Fibroblast of villous mesenchyme (primary cell): Measurements from ENCODE around the gene GFPT1. TPM values are rescaled to one million over a fixed set of nuclear protein-coding genes. Genes with fewer than 3 reads are reported as not detected.

Experiments used
- DNase-seq: peaks from one replicate; pipeline ENCODE4 v3.0.0-alpha.2; 2010; ENCODE audit warnings: low read depth
- H3K4me3 ChIP-seq: 2 replicates; pipeline ENCODE4 v1.5.1; 2011; ENCODE audit warnings: low read depth, mild to moderate bottlenecking, low read length
- CTCF ChIP-seq: IDR thresholded peaks from 2 replicates; pipeline ENCODE4 v1.5.1; 2012; ENCODE audit warnings: low read depth, mild to moderate bottlenecking, low read length; ENCODE audit not compliant: insufficient read depth
- total RNA-seq: library from RNA; depleted of rRNA; stranded (reverse); fragments of >200 nt; gene quantifications from 2 replicates; pipeline ENCODE4 v1.2.3, GENCODE V29; 2012

GFPT1 gene
- total RNA-seq, 1 donor = 75.1 TPM

- no peak for DNase-seq
- no peak for TF ChIP-seq CTCF
- H3K4me3 ChIP-seq = no peak overlapping the region
Observed at GRCh38 chr2:69299772-69300516, 87.1 kb downstream of the GFPT1 start.

GRCh38 chr2:69298862-69299261 is 88.2 kb downstream of the GFPT1 start:
- peak; percentile 73 for DNase-seq
- no peak overlapping the region for H3K4me3 ChIP-seq
- TF ChIP-seq CTCF = no peak

GRCh38 chr2:69298261-69298660 is 88.8 kb downstream of the GFPT1 start:
- peak; percentile 8 for TF ChIP-seq CTCF
- peak; percentile 92 for DNase-seq
- no peak overlapping the region for H3K4me3 ChIP-seq

GRCh38 chr2:69297216-69297615 is 89.8 kb downstream of the GFPT1 start:
- TF ChIP-seq CTCF = no peak
- DNase-seq = no peak

GRCh38 chr2:69296421-69296820 is 90.6 kb downstream of the GFPT1 start:
- no peak for TF ChIP-seq CTCF
- no peak overlapping the region for H3K4me3 ChIP-seq
- DNase-seq = no peak

More at GRCh38 chr2:69297216-69297615, 89.8 kb downstream of the GFPT1 start:
- no peak overlapping the region for H3K4me3 ChIP-seq

- no peak for DNase-seq
- no peak for TF ChIP-seq CTCF
- H3K4me3 ChIP-seq = no peak overlapping the region
Observed at GRCh38 chr2:69292256-69292655, 94.8 kb downstream of the GFPT1 start.

GRCh38 chr2:69291721-69292120 is 95.3 kb downstream of the GFPT1 start:
- no peak overlapping the region for H3K4me3 ChIP-seq
- no peak for TF ChIP-seq CTCF
- DNase-seq = no peak
